Lung (tissue), 12 donors: ENCODE results near the gene ARID1B. TPM values are rescaled to one million over a fixed set of nuclear protein-coding genes. Genes with fewer than 3 reads are reported as not detected.

ENCODE experiments used
- ATAC-seq: fragments of 200-7000 bp; cut with Tn5 transposase; one replicate; pipeline ENCODE4 v1.9.1; 2020; ENCODE audit warnings: moderate number of reproducible peaks; ENCODE audit not compliant: insufficient read depth, low FRiP score
- DNase-seq, 3 donors: peaks; one replicate each; pipeline ENCODE4 v3.0.0-alpha.2; 2013 to 2017
- H3K27ac ChIP-seq, 2 donors: one replicate each; pipeline ENCODE4 v1.5.1; 2013; ENCODE audit warnings: mild to moderate bottlenecking in 2 of 2, moderate library complexity in 2 of 2, control low read depth in 1 of 2, inconsistent platforms in 1 of 2, low read depth in 1 of 2, low read length in 1 of 2
- H3K27me3 ChIP-seq, 3 donors: one replicate each; pipeline ENCODE4 v1.5.1; 2013; ENCODE audit warnings: low read length in 2 of 3; ENCODE audit not compliant: control insufficient read depth in 3 of 3, insufficient read depth in 3 of 3
- H3K36me3 ChIP-seq, 4 donors: one replicate each; pipeline ENCODE4 v1.5.1; 2013; ENCODE audit warnings: low read length in 4 of 4, mild to moderate bottlenecking in 1 of 4, moderate library complexity in 1 of 4; ENCODE audit not compliant: control insufficient read depth in 4 of 4, insufficient read depth in 4 of 4
- H3K4me1 ChIP-seq, 5 donors: one replicate each; pipeline ENCODE4 v1.5.1; 2013; ENCODE audit warnings: low read length in 5 of 5, mild to moderate bottlenecking in 2 of 5, moderate library complexity in 1 of 5; ENCODE audit not compliant: control insufficient read depth in 5 of 5, insufficient read depth in 5 of 5
- H3K4me3 ChIP-seq: one replicate; pipeline ENCODE4 v1.5.1; 2013; ENCODE audit warnings: mild to moderate bottlenecking, control low read depth, moderate library complexity
- H3K9ac ChIP-seq, 2 donors: one replicate each; pipeline ENCODE4 v1.5.1; 2013; ENCODE audit warnings: low read length in 2 of 2, control low read depth in 1 of 2; ENCODE audit not compliant: insufficient read depth in 1 of 2
- H3K9me3 ChIP-seq, 4 donors: one replicate each; pipeline ENCODE4 v1.5.1; 2013; ENCODE audit warnings: low read length in 3 of 4, mild to moderate bottlenecking in 1 of 4, moderate library complexity in 1 of 4; ENCODE audit not compliant: control insufficient read depth in 4 of 4, insufficient read depth in 3 of 4
- WGBS, 2 donors: extraction: QIAGEN DNeasy Blood & Tissue Kit; methylation state at CpG; one replicate each; pipeline ENCODE4 v1.1.7; 2013; 5-methylcytosine and 5-hydroxymethylcytosine counted together
- polyA plus RNA-seq, 2 donors: library from polyadenylated mRNA; stranded (reverse); fragments of 200-250 nt; gene quantifications; one replicate each; pipeline ENCODE4 v1.2.1, GENCODE V29; 2013
- total RNA-seq, 2 donors: library from RNA; depleted of rRNA in 1 of 2; stranded (reverse); fragments of >200 nt in 1 of 2; gene quantifications; one replicate each; pipeline ENCODE4 v1.2.1, GENCODE V29; 2014 to 2021
- TF ChIP-seq, protein P1 (sequence below): IDR thresholded peaks from 2 replicates; pipeline ENCODE4 v1.5.1; 2012; ENCODE audit warnings: mild to moderate bottlenecking; ENCODE audit errors: control extremely low read depth, extremely low read depth
- donor health status: control.
- donor health status: control.
- donor health status: Bipolar disorder and iron deficiency.
- donor health status: healthy.
- donor health status: DM: yes; HTN: yes; CAD: no.

Gene ARID1B
- total and polyA plus RNA-seq, 4 donors, result 10.5 to 239 (median 50.9) TPM

DNA sequence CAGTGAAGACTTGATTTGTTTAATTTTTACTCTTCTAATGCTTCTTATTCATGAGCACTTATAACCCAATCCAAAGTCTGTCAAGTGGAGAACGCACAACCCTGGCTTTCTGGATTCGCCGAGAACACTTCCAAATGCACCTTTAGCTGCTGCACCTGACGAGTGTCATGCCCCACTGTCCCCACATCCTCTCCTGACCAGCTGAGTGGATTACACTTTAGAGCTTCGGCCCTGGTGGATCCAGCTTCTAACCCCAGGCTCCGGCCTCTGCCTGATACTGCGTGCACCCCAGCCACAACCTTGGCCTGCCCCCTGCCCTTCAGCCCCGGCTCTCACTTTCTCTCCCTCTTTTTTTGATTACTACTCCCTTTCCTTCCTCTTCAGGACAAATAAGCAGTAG is 287.3 kb downstream of the ARID1B start:
- Histone ChIP-seq H3K36me3 (no peaks in the 10 kb centered on the region), H3K27ac (no peak overlapping the region), H3K4me3 (no peak overlapping the region), H3K4me1 (peaks cover 7 to 33% (median 16%) of the 10 kb centered on the region in 5 donors), H3K9ac (no peak overlapping the region), H3K27me3 (no peaks in the 10 kb centered on the region), H3K9me3 (no peaks in the 10 kb centered on the region)
- WGBS, 2 donors, result 67% methylated on average over 8 of the region's 8 CpGs
- ATAC-seq (no peak), DNase-seq (no peak)
- TF ChIP-seq, protein P1, sequence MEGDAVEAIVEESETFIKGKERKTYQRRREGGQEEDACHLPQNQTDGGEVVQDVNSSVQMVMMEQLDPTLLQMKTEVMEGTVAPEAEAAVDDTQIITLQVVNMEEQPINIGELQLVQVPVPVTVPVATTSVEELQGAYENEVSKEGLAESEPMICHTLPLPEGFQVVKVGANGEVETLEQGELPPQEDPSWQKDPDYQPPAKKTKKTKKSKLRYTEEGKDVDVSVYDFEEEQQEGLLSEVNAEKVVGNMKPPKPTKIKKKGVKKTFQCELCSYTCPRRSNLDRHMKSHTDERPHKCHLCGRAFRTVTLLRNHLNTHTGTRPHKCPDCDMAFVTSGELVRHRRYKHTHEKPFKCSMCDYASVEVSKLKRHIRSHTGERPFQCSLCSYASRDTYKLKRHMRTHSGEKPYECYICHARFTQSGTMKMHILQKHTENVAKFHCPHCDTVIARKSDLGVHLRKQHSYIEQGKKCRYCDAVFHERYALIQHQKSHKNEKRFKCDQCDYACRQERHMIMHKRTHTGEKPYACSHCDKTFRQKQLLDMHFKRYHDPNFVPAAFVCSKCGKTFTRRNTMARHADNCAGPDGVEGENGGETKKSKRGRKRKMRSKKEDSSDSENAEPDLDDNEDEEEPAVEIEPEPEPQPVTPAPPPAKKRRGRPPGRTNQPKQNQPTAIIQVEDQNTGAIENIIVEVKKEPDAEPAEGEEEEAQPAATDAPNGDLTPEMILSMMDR, result no peak

DNA sequence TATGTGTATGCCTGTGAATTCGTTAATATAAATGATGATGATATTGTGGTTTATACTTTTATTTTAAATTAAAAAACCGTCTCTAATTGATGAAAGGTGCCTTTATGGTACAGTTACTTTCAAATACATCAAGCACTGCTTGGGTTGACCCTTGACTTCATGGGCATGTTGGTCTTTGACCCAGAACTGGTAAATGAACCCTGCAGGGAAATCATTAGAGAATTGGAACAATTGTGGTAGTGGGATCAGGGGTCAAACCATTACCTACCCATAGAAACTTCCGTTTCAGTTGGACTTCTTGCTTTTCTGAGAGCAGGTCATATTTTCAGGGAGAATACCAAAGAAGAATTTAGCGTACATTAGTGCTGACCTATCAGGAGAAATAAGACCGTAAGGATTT is 288.2 kb downstream of the ARID1B start:
- Histone ChIP-seq H3K9ac (no peak overlapping the region), H3K4me1 (peaks cover 8 to 28% (median 16%) of the 10 kb centered on the region in 5 donors), H3K27ac (no peak overlapping the region), H3K9me3 (no peaks in the 10 kb centered on the region), H3K27me3 (no peaks in the 10 kb centered on the region), H3K36me3 (no peaks in the 10 kb centered on the region), H3K4me3 (no peak overlapping the region)
- DNase-seq (no peak), ATAC-seq (no peak)
- TF ChIP-seq, protein P1, result no peak
- WGBS, 2 donors, result 88 to 97% methylated on average over 5 of the region's 5 CpGs

DNA sequence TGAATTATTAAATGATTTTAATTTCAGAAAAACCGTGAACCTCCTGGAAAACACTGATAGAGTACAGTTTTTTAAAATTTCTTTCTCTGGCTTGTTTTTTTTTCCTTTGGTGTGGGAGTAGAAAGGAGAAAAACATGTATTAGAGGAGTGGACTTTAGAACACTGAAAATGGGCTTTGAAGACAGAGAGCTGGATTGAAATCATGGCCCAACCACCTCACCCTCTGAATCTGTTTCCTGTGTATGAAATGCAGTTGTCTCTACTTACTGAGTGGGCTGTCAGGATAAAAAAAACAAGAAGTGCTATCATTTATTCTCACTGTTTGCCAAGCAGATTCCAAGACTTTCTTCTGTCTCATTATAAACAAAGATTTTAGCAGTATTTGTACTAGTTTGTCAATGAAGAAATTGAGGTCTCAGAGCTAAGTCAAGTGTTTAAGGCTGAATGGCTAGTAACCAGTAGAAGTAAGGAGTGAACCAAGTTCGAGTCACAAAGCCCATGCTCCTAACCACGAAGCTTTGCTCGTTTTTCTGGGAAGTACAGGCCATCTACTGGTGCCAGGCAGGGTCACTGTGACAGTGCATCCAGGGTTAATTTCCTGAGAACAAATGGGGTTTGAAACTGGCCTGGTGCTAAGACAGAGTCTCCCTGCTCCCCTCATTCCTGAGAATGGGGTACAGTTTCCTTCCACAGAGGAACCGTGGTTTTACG is 289.8 kb downstream of the ARID1B start:
- TF ChIP-seq, protein P1, result no peak
- Histone ChIP-seq H3K36me3 (no peaks in the 10 kb centered on the region), H3K4me1 (peaks cover 10 to 32% (median 19%) of the 10 kb centered on the region in 5 donors), H3K4me3 (no peak overlapping the region), H3K27me3 (no peaks in the 10 kb centered on the region), H3K9ac (no peak overlapping the region), H3K27ac (no peak overlapping the region), H3K9me3 (no peaks in the 10 kb centered on the region)
- DNase-seq (no peak), ATAC-seq (no peak)
- WGBS, 2 donors, result 40 to 58% methylated on average over 6 of the region's 6 CpGs

DNA sequence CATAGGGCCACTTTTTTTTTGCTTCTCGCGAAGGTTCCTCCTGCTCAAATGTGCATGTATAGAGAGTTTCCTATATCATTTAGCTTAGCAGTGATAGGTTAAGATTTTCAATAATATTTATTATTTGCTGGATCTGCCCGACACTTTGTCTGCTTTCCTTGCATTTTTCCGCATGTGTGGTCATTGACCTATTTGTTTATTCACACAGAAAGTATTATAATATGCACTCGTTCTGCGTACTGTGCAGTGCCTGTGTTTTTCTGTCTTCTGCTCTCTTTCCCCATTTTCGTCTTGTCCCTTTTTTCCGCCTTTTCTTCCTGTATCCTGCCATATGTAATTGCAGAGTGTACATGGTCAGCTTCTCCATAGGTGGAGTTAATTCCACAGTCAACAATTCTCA is 290.3 kb downstream of the ARID1B start:
- H3K27me3 ChIP-seq, result no peaks in the 10 kb centered on the region
- H3K9ac ChIP-seq, result no peak overlapping the region
- no peak overlapping the region for H3K4me3 ChIP-seq
- TF ChIP-seq, protein P1, result no peak
- no peaks in the 10 kb centered on the region for H3K9me3 ChIP-seq
- peaks cover 10 to 32% (median 15%) of the 10 kb centered on the region in 5 donors for H3K4me1 ChIP-seq
- DNase-seq (no peak), ATAC-seq (no peak)
- 92% methylated on average over 8 of the region's 8 CpGs for WGBS, 2 donors
- H3K27ac ChIP-seq, result no peak overlapping the region
- no peaks in the 10 kb centered on the region for H3K36me3 ChIP-seq
